Fibroblast of skin of back (primary cell): ENCODE results near the gene BGN.
A peak's percentile ranks its signal among the peaks of the same experiment; 100 is the strongest.

Experiments used
- DNase-seq: peaks from one replicate; pipeline ENCODE4 v3.0.0-alpha.2; 2013

The BGN gene

DNA sequence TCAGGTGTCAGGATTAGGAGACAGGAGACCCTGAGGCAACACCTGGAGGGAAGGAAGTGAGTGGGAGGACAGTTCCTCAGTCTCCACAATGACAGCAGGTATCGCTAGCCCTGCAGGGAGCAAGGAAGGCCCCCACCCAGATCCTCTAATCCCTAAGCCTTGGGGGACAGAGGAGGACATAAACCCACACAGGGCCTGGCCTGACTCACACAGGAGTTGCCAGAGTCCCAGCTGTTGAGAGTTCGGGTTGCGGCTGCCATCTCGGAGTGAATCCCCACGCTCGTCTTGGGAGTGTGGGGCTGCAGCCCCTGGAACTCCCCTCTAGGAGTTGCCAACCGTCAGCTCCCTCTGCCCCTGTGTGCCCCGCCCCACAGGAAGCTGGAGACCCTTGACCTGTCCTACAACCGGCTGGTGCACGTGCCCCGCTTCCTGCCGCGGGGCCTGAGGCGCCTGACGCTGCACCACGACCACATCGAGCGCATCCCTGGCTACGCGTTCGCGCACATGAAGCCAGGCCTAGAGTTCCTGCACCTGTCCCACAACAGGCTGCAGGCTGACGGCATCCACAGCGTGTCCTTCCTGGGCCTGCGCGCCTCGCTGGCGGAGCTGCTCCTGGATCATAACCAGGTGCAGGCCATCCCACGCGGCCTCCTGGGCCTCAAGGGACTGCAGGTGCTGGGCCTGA is 9.2 kb upstream of the BGN start:
- no peak for DNase-seq

DNA sequence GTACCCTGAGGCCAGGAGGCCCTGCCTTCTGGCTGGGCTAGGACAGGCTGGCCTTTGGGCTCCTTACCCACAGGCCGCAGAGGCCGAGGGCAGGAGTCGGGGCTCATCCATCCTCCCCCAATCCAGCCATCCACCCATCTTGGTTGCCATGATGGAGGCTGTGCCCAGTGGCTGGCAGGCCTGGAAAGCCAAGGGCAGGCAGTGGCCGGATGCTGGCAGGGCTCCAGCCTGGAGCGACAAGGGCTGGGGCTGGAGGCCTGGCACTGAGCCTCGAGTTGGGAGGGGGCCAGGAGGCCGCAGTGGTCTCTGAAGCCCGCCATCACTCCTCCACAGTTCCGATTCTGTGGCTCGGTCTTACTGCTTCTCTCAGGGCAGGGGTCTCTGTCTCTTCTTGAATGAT is 8.6 kb upstream of the BGN start:
- DNase-seq = no peak

DNA sequence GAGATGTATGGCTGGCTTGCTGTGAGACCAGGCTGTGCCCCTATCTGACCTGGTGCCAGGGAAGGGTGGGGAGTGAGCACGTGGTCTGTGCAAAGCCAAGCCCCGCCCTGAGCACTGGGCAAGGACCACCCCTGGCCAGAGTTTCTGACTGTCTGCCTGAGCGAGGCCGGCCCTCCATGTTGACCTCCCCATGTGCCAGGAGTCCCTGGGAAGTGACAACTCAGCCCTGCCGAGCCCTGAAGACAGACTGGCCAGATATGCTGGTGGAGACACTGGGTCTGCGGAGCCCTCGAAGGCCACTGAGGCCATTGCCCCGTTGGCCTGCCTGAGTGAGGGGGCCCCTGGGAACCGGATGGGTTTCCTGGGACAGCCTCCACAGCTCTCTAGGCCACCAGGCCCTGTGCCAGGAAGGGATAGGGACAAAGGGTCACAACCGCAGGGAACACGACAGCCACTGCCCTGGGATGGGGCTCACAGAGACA is 7.1 kb upstream of the BGN start:
- no peak for DNase-seq

DNA sequence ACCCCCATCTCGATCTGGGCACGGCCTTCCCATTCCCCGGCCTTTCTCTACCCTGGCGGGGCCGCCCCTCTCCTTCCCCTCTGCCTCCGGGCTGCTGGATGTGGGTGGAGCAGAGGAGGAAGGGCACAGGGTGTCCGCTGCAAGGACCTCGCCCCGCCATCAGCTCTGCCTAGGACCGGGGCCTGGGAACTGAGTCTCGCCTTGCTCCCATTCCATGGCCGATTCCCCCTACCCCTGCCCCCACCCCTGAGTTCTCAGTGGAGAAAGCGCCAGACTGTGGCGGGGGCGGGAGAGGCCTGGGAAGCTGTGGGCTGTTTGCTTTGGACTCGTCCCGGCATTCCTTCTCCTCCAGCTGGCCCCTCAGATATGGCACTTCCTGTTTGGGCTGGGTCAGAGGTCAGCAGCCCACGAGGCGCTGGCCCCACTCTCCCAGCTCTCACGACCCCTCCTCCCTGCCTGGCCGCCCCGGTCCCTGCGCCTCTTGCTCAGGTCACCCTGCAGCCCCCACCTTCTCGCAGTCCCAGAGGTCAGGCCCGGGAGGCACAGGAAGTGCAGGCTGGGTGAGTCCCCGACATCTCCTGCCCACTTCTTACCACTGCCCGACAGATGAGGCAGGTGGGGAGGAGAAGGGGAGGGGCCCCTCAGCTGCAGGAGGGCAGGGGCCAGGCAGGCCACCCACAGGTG is 6.4 kb upstream of the BGN start:
- peak; percentile 78 for DNase-seq

DNA sequence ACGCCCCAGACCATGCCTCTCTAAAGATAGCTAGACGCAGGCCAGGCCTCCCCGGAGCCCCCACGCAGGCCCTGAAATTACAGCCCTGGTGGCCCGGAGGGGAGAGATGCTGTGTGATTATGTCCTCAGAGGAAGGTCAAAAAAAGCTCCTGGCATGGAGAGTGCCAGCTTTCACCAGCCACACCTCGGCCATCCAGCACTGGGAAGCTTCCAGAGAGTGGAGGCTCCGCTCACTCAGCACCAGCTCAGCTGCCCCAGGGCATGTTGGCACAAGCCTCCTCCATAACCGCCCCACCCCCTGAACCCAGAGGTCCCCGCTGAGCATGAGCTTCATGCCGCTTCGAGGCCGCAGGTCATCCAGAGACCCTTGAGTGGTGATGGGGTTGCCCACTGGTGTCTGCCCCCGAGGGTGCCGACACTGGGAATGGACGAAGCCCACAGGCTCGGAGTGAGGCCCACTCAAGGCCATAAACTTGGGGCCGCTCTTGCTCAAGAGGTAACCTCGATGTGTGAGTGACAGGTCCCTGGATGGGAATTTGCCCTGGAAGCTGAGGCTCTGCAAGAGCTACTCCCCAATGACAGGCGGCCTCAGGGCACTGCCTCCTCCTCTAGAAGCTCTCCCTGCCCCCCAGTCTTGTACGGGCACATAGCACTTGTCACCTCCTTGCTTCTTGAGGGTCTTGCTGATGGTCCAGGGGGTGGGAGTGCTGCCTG is 4.4 kb upstream of the BGN start:
- no peak for DNase-seq

- no peak for DNase-seq
Observed at GRCh38 chrX:153491351-153491914, 3.3 kb upstream of the BGN start.

DNA sequence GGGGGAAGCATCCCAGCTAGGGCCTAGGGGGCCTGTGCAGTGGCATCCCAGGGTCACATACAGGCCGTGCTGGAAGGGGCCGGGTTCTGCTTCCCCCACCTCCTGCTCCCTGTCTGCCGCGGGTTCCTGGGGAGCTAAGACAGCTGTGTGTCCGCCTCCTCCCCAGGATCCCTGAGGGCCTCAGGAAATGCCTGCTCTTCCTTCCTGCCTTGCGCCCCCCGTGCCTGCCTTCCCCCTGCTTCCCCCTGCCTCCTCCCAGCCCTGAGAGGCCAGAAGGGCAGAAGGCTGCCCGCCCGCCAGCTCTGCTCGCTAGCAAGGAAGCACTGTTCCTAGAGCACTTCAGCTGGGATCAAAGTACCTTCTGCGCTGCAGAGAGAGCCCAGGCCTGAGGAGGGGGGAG is 2.9 kb upstream of the BGN start:
- DNase-seq = no peak

DNA sequence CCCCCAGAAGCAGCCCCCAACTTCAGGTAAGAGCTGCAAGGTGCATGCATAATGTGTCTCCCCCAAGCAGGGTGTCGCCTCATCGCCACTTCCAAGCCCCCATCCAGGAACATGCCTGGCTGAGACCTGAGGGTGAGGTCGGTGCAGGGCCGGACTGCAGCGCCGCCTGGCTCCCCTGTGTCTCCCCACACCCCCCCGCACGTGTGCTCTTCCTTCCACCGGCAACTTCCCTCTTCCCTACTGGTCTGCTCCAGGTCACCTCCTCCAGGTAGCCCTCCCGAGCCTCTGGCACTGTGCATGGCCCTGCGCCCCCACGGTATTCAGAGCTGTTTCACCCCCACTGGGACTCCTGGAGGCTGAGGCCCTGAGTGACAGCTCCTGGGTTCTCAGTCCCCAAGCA is 2.2 kb upstream of the BGN start:
- DNase-seq = no peak

DNA sequence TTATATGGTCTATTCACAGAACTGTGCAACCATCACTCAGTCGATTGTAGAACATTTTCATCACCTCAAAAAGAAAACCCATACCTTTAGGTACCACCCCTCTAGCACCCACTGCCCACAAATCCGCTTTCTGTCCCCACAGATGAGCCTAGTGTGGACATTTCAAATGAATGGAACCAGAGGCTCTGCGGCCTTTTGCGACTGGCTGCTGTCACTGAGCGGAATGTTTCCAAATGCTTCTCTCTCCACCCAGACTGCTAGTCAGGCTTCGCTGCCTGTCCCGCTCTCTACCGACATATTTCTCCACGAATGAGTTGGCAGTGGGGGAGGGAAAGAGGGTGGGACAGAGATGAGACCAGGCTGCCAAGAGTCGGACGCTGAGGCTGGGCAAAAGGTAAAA is 1.7 kb upstream of the BGN start:
- DNase-seq = no peak

- peak; percentile 30 for DNase-seq
Observed at GRCh38 chrX:153494061-153494460, 719 bp upstream of the BGN start.

DNA sequence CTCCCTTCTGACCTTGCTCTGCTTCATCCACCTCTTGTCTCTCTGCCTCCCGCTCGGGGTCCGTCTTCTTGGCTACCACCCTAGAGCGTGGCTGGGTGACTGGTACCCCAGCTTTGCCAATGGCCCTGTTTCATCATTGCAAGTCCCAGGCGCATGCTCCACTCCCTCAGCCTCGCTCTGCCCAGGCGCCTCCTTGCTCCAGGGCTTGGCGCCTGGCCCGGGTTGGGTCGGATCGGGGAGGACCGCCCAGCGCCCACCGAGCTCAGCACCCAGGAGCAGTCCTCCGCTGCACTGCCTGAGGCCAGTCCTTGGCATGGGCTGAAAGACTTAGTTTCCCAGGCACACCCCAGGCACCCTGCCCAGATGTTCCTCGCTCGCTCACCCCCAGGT is 577 bp downstream of the BGN start:
- peak; percentile 37 for DNase-seq

DNA sequence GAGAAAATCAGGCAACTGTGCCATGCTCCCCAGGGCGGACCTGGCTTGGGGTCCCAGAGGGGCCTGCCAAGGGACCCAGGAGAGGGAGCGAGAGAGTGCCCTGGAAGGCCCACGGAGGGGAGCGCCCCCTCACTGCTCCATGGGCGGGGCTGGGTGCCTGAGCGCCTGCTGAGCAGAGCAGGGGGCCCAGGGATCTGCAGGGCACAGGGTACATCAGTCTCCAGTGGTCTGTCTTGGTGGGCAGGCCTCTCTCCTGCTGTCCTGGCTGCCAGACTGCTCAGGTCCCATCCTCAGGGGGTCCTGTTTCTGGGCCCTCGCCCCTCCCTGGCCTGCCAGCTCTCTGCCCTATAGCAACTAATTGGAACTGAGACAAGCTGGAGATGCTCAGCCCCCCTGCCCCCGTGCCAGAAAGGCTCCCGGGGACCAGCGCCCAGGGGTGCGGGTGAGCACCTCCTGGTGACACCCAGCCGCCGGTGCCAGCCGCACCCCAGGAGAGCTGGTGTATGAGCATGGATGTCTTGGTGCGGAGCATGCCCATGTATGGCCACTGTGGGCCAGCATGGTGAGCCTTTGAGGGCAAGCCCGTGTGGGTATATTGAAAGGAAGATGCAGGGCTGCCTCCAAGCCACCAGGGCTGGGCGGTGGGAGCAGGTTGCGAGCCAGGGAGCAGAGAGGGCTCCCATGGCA is 1.3 kb downstream of the BGN start:
- no peak for DNase-seq

DNA sequence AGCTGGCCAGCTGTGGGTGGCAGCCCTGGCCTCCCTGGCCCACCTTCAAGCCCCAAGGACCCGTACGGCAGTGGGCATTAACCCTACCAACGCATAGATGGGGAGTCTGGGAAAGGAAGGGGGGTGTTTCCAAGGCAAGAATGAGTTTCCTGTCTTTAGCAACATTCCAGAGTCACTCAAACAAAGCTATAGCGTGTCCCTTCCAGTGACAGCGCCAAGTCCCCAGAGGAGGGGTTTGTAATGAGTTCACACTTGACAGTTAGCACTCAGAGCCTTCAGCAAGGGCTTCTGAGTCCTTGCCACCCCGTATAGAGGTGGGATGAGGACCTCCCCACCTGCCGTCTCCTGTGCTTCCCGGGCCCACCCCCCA is 1.8 kb downstream of the BGN start:
- DNase-seq = peak; percentile 39

DNA sequence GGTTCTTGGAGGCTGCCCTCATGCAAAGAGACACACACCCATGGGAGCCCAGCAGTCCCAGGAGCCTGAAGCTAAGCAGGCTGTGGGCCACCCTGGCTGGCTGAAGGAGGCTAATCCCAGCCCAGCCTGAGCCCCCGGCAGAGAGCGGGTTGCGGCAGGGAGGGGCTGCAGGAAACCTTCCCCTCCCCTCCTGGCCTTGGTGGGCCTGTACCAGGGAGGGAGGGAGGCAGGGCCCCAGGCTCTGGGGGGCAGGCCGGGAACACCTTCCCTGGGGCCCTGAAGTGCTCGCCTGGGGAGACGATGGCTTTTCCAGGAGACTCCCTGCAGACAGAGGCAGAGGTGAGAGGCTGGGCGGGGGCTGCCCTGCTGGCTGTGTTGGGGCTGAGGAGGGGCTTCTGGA is 3.7 kb downstream of the BGN start:
- no peak for DNase-seq

DNA sequence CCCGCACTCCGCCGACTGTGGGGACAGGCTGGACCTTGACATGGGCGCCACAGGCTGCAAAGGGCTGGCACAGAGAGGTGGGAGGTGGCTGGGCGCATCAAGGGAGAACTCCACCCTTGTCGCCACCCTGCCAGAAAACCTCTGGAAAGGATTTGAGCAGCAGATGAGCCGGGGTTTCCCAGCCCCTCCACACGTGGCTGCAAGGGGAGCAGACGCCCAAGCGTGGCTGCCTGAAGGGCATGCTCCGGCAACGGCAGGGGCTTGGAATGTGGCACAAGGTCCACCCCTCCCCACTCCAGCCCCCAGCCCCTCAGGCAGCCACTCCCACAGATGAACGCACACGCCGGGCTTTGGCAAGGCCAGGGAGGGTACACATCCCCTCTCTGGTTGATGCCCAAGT is 4.6 kb downstream of the BGN start:
- no peak for DNase-seq

DNA sequence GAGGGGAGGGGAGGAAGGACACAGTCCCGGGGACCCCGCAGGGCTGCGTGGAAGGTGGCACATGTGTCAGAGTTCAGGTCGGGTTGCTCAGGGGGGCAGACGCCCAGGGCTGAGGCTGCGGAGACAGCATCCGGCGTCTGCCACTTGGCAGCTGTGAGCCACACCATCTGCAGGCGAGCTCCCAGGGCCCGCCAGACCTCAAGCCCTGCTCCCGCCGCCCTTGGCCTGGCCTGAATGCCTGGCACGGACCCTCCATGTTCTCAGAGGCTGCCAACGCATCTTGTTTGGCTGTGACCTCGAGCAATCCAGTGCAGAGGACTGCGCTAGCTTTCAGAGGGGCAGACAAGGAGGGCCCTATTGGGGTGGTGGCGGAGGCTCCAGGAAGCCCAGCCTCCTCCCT is 5.1 kb downstream of the BGN start:
- no peak for DNase-seq

DNA sequence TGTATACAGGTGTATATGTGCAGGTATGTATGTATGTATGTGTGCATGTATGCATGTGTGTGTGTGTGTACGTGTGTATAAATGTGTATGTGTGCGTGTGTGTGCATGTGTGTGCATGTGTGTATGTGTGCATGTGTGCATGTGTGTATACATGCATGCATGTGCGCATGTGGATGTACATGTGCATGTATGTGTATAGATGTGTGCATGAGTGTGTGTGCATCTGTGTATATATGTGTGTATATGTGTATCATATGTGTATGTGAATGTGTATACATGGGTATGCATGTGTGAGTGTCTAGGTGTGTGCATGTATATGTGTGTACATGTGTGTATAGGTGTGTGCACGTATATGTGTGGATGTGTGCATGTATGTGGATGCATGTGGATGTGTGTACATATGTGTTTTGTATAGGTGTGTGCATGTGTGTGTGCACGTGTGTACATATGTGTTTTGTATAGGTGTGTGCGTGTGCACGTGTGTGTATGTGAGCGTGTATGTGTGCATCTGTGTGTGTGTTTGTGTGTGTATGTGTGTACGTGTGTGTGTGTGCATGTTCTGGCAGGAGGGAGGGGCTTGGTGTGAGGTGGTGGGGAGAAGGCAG is 6.0 kb downstream of the BGN start:
- DNase-seq = no peak

GRCh38 chrX:153501530-153501929 is 6.8 kb downstream of the BGN start:
- no peak for DNase-seq

DNA sequence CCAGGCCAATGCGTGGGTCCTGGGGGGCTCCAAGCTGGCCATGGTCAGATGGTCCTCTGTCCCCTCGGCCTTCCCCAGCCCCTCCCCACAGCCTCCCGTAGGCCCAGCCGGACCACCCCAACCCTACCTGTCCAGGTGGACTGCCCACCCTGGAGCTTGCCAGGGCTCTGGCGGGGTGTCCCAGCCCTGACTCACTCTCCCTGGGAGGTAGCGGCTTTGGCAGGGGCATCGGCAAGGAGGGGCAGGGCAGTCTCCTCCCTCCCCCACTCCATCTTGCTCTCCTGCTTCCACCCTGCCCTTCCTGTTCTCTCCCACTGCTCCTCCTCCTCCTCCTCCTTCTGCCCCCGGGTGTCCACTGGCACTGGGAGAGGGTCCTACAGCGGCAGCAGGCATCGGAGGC is 7.4 kb downstream of the BGN start:
- no peak for DNase-seq

GRCh38 chrX:153502796-153503195 is 8.0 kb downstream of the BGN start:
- DNase-seq = no peak

- DNase-seq = no peak
Observed at GRCh38 chrX:153504445-153505016, 9.8 kb downstream of the BGN start.

- DNase-seq = no peak
Observed at GRCh38 chrX:153505361-153505760, 10.6 kb downstream of the BGN start.
